Activated CD8-positive, alpha-beta T cell treated with anti-CD3 and anti-CD28 coated beads, Interleukin-2, amount 10 ng/mL, durations not matched to agents 7 days and 5 days (primary cell): Measurements from ENCODE around the gene ITGBL1. TPM values are rescaled to one million over a fixed set of nuclear protein-coding genes. Genes with fewer than 3 reads are reported as not detected.

Source experiments
- ATAC-seq: fragments of 150-1000 bp; cut with Tn5 transposase; one replicate; pipeline ENCODE4 v1.10.0; 2021; ENCODE audit warnings: moderate library complexity
- CTCF ChIA-PET: fragments of 350-600 bp; sonication (Branson Sonifier 250); formaldehyde crosslinking; loops from one replicate; lab custom pipeline; 2021; ENCODE audit warnings: antibody characterized with exemption; lab: Charles Lee
- POLR2A ChIA-PET: fragments of 350-600 bp; sonication (Branson Sonifier 250); formaldehyde crosslinking; loops from one replicate; lab custom pipeline; 2021; ENCODE audit warnings: antibody characterized with exemption; lab: Charles Lee
- DNase-seq: peaks from one replicate; pipeline ENCODE4 v3.0.0-alpha.2; 2020
- H3K27ac Mint-ChIP-seq: one replicate; pipeline ENCODE4 v1.8.0; 2021; ENCODE audit warnings: mild to moderate bottlenecking, mixed read lengths
- H3K27me3 Mint-ChIP-seq: one replicate; pipeline ENCODE4 v1.8.0; 2021; ENCODE audit warnings: low read depth, mixed read lengths
- H3K36me3 Mint-ChIP-seq: one replicate; pipeline ENCODE4 v1.8.0; 2021; ENCODE audit warnings: low read depth, mixed read lengths
- H3K4me1 Mint-ChIP-seq: one replicate; pipeline ENCODE4 v1.8.0; 2021; ENCODE audit warnings: low read depth, mixed read lengths
- H3K4me3 Mint-ChIP-seq: one replicate; pipeline ENCODE4 v1.8.0; 2021; ENCODE audit warnings: mild to moderate bottlenecking, mixed read lengths
- H3K9me3 Mint-ChIP-seq: one replicate; pipeline ENCODE4 v1.8.0; 2022; ENCODE audit warnings: mixed read lengths; ENCODE audit not compliant: insufficient read depth
- total RNA-seq, 2 experiments: library from RNA; stranded (reverse); gene quantifications; one replicate each; pipeline ENCODE4 v1.2.3, GENCODE V29; 2021

ITGBL1 gene
- total RNA-seq: not detected

- Mint-ChIP-seq H3K36me3 (no peaks in the 10 kb centered on the region), H3K4me1 (no peaks in the 10 kb centered on the region), H3K27ac (no peak within 1 kb of the TSS), H3K4me3 (no peak within 1 kb of the TSS), H3K27me3 (peaks cover 16% of the 10 kb centered on the region), H3K9me3 (no peaks in the 10 kb centered on the region)
- CTCF ChIA-PET: no interaction called here
- DNase-seq: no peak
- POLR2A ChIA-PET: no interaction called here
- ATAC-seq: no peak
Observed at GRCh38 chr13:101452519-101453485, at the start of gene ITGBL1. TSS of gene ITGBL1 (plus strand) at chr13:101452675. CDS start at chr13:101452834, 159 bp downstream.

GRCh38 chr13:101406791-101407190, 45.7 kb upstream of the ITGBL1 start:
- no peak for DNase-seq
- Mint-ChIP-seq H3K36me3 (no peaks in the 10 kb centered on the region), H3K4me3 (no peak overlapping the region), H3K4me1 (peaks cover 2% of the 10 kb centered on the region), H3K27ac (no peak overlapping the region), H3K9me3 (no peaks in the 10 kb centered on the region), H3K27me3 (peaks cover 2% of the 10 kb centered on the region)
- ChIA-PET POLR2A (no interaction called here), CTCF (no interaction called here)
- ATAC-seq: no peak

GRCh38 chr13:101408154-101408553, 44.3 kb upstream of the ITGBL1 start:
- ATAC-seq: no peak
- Mint-ChIP-seq H3K9me3 (no peaks in the 10 kb centered on the region), H3K4me1 (peaks cover 2% of the 10 kb centered on the region), H3K4me3 (no peak overlapping the region), H3K27ac (no peak overlapping the region), H3K36me3 (no peaks in the 10 kb centered on the region), H3K27me3 (peaks cover 4% of the 10 kb centered on the region)
- no peak for DNase-seq
- POLR2A ChIA-PET: interaction anchor here (0.6 kb wide), 1 partner anchor 336 kb away, joined by 3 read pairs; no protein-coding TSS in a partner anchor
- CTCF ChIA-PET: no interaction called here

- H3K9me3 Mint-ChIP-seq: no peaks in the 10 kb centered on the region
- H3K4me3 Mint-ChIP-seq: no peak overlapping the region
- POLR2A ChIA-PET: no interaction called here
- H3K27ac Mint-ChIP-seq: no peak overlapping the region
- ATAC-seq (no peak), DNase-seq (no peak)
- CTCF ChIA-PET: no interaction called here
- peaks cover 2% of the 10 kb centered on the region for H3K4me1 Mint-ChIP-seq
- H3K27me3 Mint-ChIP-seq: peaks cover 7% of the 10 kb centered on the region
- H3K36me3 Mint-ChIP-seq: no peaks in the 10 kb centered on the region
Observed at GRCh38 chr13:101408992-101409656, 43.4 kb upstream of the ITGBL1 start.

- DNase-seq (no peak), ATAC-seq (no peak)
- CTCF ChIA-PET: no interaction called here
- Mint-ChIP-seq H3K36me3 (no peaks in the 10 kb centered on the region), H3K4me1 (no peaks in the 10 kb centered on the region), H3K9me3 (no peaks in the 10 kb centered on the region), H3K27ac (no peak overlapping the region), H3K27me3 (peaks cover 24% of the 10 kb centered on the region), H3K4me3 (no peak overlapping the region)
- POLR2A ChIA-PET: no interaction called here
Observed at GRCh38 chr13:101412076-101412475, 40.4 kb upstream of the ITGBL1 start.

GRCh38 chr13:101415358-101416174, 36.9 kb upstream of the ITGBL1 start:
- Mint-ChIP-seq H3K27me3 (peaks cover 31% of the 10 kb centered on the region), H3K27ac (no peak overlapping the region)
- CTCF ChIA-PET: no interaction called here

GRCh38 chr13:101416181-101417042, 36.1 kb upstream of the ITGBL1 start, which contains the start of gene NALCN:
TSS of gene NALCN (minus strand) at chr13:101416508. CDS start at chr13:101399126, 17,382 bp downstream.
- peaks cover 31% of the 10 kb centered on the region for H3K27me3 Mint-ChIP-seq
- no peak within 1 kb of the TSS for H3K27ac Mint-ChIP-seq
- POLR2A ChIA-PET: no interaction called here
- no peaks in the 10 kb centered on the region for H3K4me1 Mint-ChIP-seq
- DNase-seq: no peak
- CTCF ChIA-PET: no interaction called here
- no peaks in the 10 kb centered on the region for H3K9me3 Mint-ChIP-seq
- no peaks in the 10 kb centered on the region for H3K36me3 Mint-ChIP-seq
- no peak within 1 kb of the TSS for H3K4me3 Mint-ChIP-seq
- peak; percentile 58 for ATAC-seq

More at GRCh38 chr13:101415358-101416174, 36.9 kb upstream of the ITGBL1 start:
- Mint-ChIP-seq H3K36me3 (no peaks in the 10 kb centered on the region), H3K4me1 (no peaks in the 10 kb centered on the region), H3K4me3 (no peak overlapping the region), H3K9me3 (no peaks in the 10 kb centered on the region)
- POLR2A ChIA-PET: no interaction called here
- ATAC-seq (peak; percentile 19), DNase-seq (no peak)

GRCh38 chr13:101417043-101417406, 35.5 kb upstream of the ITGBL1 start:
- CTCF ChIA-PET: no interaction called here
- DNase-seq: no peak
- ATAC-seq: no peak
- H3K27me3 Mint-ChIP-seq: peaks cover 31% of the 10 kb centered on the region
- no peak overlapping the region for H3K4me3 Mint-ChIP-seq
- no peaks in the 10 kb centered on the region for H3K9me3 Mint-ChIP-seq
- POLR2A ChIA-PET: no interaction called here
- no peaks in the 10 kb centered on the region for H3K36me3 Mint-ChIP-seq
- no peak overlapping the region for H3K27ac Mint-ChIP-seq
- H3K4me1 Mint-ChIP-seq: no peaks in the 10 kb centered on the region

- POLR2A ChIA-PET: no interaction called here
- H3K27ac Mint-ChIP-seq: no peak overlapping the region
- H3K36me3 Mint-ChIP-seq: no peaks in the 10 kb centered on the region
- H3K9me3 Mint-ChIP-seq: no peaks in the 10 kb centered on the region
- H3K4me1 Mint-ChIP-seq: no peaks in the 10 kb centered on the region
- ATAC-seq: no peak
- CTCF ChIA-PET: no interaction called here
- peaks cover 29% of the 10 kb centered on the region for H3K27me3 Mint-ChIP-seq
- no peak overlapping the region for H3K4me3 Mint-ChIP-seq
- DNase-seq: no peak
Observed at GRCh38 chr13:101417501-101417900, 35.0 kb upstream of the ITGBL1 start.

- no peak overlapping the region for H3K27ac Mint-ChIP-seq
- no peaks in the 10 kb centered on the region for H3K9me3 Mint-ChIP-seq
- DNase-seq (no peak), ATAC-seq (no peak)
- H3K4me1 Mint-ChIP-seq: no peaks in the 10 kb centered on the region
- H3K27me3 Mint-ChIP-seq: peaks cover 3% of the 10 kb centered on the region
- no peak overlapping the region for H3K4me3 Mint-ChIP-seq
- H3K36me3 Mint-ChIP-seq: no peaks in the 10 kb centered on the region
- POLR2A ChIA-PET: no interaction called here
- CTCF ChIA-PET: no interaction called here
Observed at GRCh38 chr13:101423872-101424271, 28.6 kb upstream of the ITGBL1 start.
